ENCODE results near the gene SEMA3A.

Gene SEMA3A

GRCh38 chr7:84195295-84196060, 889 bp upstream of the SEMA3A start:
- no peak for DNase-seq (ENCODE audit: low spot score)

GRCh38 chr7:84193747-84194146, 842 bp downstream of the SEMA3A start:
- no peak for DNase-seq (ENCODE audit: low spot score)

GRCh38 chr7:84191842-84192241, 2.7 kb downstream of the SEMA3A start:
- DNase-seq (ENCODE audit: low spot score), result no peak

- DNase-seq (ENCODE audit: low spot score), result no peak
Measured at GRCh38 chr7:84191261-84191660, 3.3 kb downstream of the SEMA3A start.

GRCh38 chr7:84190016-84190705, 4.4 kb downstream of the SEMA3A start:
- no peak for DNase-seq (ENCODE audit: low spot score)

GRCh38 chr7:84188786-84189405, 5.7 kb downstream of the SEMA3A start:
- DNase-seq (ENCODE audit: low spot score), result no peak

- DNase-seq (ENCODE audit: low spot score), result no peak
Measured at GRCh38 chr7:84187813-84188510, 6.6 kb downstream of the SEMA3A start.

GRCh38 chr7:84187087-84187805, 7.3 kb downstream of the SEMA3A start:
- DNase-seq (ENCODE audit: low spot score), result no peak

- no peak for DNase-seq (ENCODE audit: low spot score)
Measured at GRCh38 chr7:84183741-84184140, 10.8 kb downstream of the SEMA3A start.

GRCh38 chr7:84182301-84182700, 12.3 kb downstream of the SEMA3A start:
- DNase-seq (ENCODE audit: low spot score), result no peak

GRCh38 chr7:84181628-84182027, 13.0 kb downstream of the SEMA3A start:
- DNase-seq (ENCODE audit: low spot score), result no peak

- DNase-seq (ENCODE audit: low spot score), result no peak
Measured at GRCh38 chr7:84177758-84178412, 16.7 kb downstream of the SEMA3A start.

- no peak for DNase-seq (ENCODE audit: low spot score)
Measured at GRCh38 chr7:84176716-84177115, 17.9 kb downstream of the SEMA3A start.

- DNase-seq (ENCODE audit: low spot score), result no peak
Measured at GRCh38 chr7:84175461-84175860, 19.1 kb downstream of the SEMA3A start.

GRCh38 chr7:84170646-84171045, 23.9 kb downstream of the SEMA3A start:
- no peak for DNase-seq (ENCODE audit: low spot score)

GRCh38 chr7:84162584-84162983, 32.0 kb downstream of the SEMA3A start:
- DNase-seq (ENCODE audit: low spot score), result no peak

- DNase-seq (ENCODE audit: low spot score), result no peak
Measured at GRCh38 chr7:84162125-84162524, 32.5 kb downstream of the SEMA3A start.

GRCh38 chr7:84161398-84161797, 33.2 kb downstream of the SEMA3A start:
- no peak for DNase-seq (ENCODE audit: low spot score)

- no peak for DNase-seq (ENCODE audit: low spot score)
Measured at GRCh38 chr7:84159435-84159834, 35.2 kb downstream of the SEMA3A start.

GRCh38 chr7:84157171-84157570, 37.4 kb downstream of the SEMA3A start:
- no peak for DNase-seq (ENCODE audit: low spot score)
